Measurements from ENCODE around the gene RMI1.
"Not testable (repeated sequence)": the region's sequence is repeated elsewhere in the genome, so short reads cannot be mapped to it uniquely, and the experiment has no call there.

RMI1 gene

GRCh38 chr9:84027201-84027600 is 46.6 kb downstream of the RMI1 start:
- FAIRE-seq = no peak

DNA sequence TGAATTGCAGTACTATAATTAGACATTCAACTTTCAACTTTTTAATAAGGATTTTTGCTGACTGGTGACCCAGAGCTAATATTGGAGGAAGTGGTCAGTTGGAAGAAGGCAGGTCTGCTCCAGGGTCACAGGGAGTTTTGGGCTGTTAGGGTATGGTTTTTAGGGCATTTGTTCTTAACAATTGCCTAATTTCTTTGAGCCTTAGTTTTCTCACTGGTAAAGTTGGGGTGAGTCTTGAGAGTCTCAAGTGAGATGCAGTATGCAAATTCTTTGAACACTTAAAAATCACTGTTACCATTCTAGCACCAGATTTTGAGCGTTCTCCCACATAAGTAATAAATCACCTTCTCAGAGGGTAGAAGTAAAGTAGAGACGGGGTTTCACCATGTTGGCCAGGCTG is 50.9 kb downstream of the RMI1 start:
- no peak for FAIRE-seq

GRCh38 chr9:84041857-84042256 is 61.3 kb downstream of the RMI1 start:
- not testable (repeated sequence) for FAIRE-seq

DNA sequence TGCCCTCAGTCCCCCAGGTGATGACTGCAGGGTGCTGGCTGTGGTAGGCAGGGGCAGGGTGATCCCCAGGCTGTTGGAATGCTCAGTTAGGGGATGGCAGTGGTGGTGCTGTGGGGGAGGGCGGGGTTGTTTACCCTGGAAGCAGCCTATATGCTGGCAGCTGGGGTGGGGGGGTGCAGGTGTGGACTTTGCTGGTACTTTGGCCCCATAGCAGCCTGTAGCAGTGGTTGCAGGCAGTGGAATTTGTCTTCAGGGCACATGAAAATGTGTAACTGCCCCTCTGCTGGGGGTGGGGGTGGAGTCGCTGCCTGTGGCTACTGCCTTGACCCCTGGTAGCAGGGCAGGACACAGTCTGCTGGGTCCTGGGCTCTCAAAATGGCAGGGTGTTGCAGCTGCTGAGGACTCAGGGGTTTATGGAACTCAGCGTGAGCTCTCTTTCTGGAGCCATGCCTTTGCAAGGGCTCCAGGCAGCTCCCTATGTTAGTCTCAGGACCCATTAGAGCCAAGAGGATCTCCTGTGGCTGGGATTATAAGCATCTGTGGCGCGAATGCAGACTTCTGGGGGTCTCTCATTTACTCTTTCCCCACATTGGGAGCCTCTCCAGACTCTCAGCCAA is 65.0 kb downstream of the RMI1 start:
- no peak for FAIRE-seq

Measured in A204.1 (cell line).